ENCODE data around the gene PTPRN2.

The PTPRN2 gene

GRCh38 chr7:157635148-157635500, 952.5 kb downstream of the PTPRN2 start:
- DNase-seq: no peak

DNA sequence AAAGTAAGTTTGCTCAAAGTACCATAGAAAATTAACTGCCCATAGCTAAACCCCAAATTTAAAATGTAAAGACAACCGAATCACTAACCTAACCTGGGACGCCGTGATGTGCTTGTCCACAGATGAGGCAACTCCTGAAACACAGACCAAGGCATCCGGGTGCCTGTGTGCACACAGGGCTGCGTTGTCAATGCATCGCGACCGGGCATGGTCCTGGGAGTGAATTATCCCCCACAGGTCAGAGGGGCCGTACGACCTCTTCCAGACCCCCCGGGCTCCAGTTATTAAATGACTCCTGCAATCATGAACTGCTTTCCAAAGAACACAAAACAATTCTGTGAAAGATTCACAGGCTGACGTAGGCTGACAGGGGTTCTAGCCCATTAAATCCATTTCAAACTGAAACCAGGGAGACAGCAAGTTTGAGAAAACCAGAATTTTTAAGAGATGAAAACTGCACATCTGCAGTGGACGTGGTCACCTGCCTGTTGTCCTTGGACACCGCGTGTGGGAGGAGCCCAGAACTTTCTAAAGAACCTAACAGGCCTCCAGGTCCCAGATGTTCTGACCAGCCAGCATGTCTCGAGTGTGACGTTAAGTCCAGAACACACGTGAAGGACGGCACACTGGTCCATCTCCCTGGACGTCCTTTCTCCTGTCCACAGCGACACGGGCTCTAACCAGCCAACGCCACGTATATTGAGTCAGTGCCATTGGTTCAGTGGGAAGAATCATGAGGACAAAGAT, 953.0 kb downstream of the PTPRN2 start:
- DNase-seq: no peak

DNA sequence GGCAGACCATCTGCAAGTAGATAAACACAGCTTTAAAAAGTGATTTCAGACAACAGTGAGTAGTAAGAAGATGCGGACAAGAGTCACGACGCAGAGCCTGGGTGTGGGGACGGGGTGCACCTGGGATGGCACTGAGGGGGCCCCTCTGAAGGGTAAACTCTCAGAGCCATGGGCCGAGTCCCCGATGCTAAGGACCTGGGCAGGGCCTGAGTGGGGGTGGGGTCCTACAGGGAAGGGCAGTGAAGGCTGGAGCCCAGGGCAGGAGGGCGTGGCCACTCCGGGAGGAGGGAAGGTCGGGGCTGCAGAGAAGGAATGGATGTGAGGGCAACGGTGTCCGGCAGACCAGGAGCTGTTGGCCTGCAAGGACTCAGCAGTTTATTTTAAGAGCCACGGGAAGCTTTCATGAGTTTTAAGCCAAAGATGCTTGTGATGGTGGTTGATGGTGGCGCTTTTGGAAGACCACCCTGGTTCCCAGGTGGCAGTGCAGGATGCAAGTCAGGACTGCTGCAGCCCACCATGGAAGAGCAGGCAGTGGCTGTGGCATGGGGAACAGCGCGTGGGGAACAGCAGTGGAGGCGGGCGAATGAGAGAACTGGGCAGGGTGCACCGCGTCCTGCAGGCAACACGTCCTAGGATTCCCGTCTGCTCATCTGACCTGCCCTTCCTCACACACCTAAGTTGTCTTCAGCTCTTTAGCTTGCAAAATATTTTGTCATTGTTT, 954.0 kb downstream of the PTPRN2 start:
- no peak for DNase-seq

- no peak for DNase-seq
Observed at GRCh38 chr7:157630301-157630853, 957.2 kb downstream of the PTPRN2 start.

DNA sequence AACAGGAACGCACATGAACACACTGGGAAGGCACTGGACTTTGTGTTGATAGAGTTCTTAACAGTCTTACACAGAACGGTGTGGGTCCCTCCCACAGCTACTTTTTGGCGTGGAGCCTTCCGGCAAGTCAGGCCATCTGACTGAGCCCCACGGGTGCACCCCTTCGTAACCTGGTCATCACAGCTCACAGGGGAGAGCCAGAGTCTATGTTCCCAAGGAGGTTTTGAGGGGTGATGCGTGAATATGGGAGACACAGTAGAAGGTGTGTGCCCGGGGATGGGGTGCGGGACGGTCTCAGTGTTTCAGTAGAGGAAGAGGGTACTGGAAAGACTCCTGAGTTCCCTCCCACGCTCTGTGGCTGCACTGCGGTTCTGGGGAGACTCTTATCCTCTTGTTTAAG, 959.2 kb downstream of the PTPRN2 start:
- DNase-seq: no peak

GRCh38 chr7:157627646-157628045, 960.0 kb downstream of the PTPRN2 start:
- no peak for DNase-seq

GRCh38 chr7:157627033-157627432, 960.6 kb downstream of the PTPRN2 start:
- no peak for DNase-seq

DNA sequence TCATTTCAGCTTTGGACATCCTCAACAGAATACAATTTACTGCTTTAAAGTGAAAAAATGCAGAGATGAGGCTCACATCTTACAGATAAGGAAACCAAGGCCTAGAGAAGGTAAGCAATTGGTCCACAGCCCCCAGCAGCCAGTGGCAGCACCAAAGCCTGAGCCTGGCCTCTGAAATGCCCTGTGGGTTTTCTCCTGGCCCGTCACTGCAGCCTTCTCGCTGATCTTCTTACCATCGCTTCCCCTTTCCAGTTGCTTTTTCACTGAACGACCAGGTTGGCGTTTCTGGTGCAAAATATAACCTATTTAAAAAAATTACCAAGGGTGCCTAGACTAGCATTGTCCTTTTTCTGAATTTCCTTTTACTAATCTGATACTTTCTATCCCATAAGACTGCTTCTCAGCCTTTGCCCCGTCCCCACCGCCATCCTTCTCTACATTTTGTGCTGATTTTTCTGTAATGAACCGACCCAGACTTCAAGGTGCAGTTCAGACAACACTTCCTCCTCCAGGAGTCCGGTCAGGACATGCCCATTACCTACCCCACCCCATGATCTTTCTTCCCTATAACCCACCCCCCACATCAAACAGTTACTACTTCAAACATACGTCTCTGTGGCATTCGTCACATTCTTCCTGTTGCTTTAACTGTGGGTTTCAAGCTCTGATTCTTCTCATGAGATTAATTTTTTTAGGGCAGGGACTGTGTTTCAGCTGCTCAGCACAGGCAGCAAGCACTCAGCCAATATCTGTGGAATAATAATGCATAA, 961.5 kb downstream of the PTPRN2 start:
- DNase-seq: peak; percentile 45

- no peak for DNase-seq
Observed at GRCh38 chr7:157623556-157623955, 964.1 kb downstream of the PTPRN2 start.

- DNase-seq: peak; percentile 37
Observed at GRCh38 chr7:157622408-157623205, 965.0 kb downstream of the PTPRN2 start.

- peak; percentile 66 for DNase-seq
Observed at GRCh38 chr7:157622000-157622399, 965.6 kb downstream of the PTPRN2 start.

GRCh38 chr7:157621131-157621681, 966.4 kb downstream of the PTPRN2 start:
- no peak for DNase-seq

GRCh38 chr7:157620616-157621015, 967.0 kb downstream of the PTPRN2 start:
- no peak for DNase-seq

DNA sequence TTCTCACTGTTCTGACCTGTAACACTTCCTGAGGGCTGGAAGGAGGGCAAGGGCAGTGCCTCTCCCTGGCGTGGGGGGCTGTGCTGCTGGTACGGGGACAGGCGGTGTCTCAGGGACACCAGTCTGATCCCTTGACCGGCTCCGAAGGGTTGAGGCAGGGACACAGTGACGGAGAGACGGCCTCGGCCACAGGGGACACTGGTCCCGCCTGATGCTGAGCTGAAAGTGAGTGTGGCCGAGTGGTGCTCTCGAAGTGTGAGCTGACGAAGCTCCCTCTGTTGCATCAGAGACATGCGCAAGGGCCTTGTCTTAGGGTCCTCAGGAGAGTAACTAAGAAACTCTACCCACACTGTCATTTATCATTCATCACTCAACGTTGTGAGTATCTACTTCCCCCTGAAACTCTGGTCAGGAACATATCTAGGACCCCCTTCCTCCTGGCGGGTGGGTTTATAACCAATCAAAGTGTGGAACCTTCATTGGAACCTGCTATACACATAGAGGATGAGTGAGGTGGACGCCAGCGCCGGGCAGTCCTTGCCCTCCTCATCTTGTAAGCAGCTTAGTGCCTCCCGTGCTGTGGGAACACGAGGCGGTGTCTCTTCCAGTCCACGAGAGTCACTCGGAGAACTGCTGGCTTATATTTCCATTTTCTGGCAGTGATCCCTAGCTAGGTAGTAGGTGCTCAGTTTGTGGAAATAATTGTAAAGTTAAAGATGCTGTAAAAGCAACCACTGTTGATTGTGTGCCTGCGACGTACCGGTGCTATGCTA, 967.7 kb downstream of the PTPRN2 start:
- no peak for DNase-seq

DNA sequence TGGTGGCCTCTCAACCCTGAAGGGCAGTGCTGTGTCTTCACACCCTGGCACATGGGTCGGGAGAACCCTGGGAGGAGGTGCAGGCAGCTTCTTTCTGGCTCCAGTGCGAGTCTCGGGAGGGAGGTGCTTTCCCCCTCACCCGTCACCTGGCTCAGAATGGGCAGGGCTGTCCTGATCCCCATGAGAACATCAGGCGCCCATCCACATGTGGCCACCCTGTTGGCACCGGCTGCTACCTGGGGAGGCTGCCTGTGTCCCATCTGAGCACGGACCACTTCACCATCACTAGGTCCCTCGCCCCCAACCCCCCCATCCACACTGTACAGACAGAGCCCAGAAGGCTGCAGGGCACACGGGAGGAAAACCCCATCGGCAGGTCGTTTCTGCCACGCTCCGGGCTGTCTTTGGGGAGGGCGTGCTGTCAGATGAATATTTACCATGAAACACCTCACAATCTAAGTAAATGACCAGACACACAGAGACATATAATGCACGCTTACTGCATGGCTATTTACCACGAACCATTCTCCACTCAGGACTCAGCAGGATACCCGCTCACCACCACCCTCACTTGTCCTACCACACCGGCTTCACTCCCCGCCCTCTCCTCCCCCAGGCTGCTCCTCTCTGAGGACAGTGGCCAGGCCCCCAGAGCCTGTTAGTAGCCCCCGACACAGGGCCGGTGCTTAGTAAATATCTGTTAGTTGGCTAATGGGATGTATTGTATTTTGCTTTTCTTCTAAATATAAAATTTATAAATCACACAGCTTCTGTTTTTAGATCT, 968.6 kb downstream of the PTPRN2 start:
- DNase-seq: no peak

DNA sequence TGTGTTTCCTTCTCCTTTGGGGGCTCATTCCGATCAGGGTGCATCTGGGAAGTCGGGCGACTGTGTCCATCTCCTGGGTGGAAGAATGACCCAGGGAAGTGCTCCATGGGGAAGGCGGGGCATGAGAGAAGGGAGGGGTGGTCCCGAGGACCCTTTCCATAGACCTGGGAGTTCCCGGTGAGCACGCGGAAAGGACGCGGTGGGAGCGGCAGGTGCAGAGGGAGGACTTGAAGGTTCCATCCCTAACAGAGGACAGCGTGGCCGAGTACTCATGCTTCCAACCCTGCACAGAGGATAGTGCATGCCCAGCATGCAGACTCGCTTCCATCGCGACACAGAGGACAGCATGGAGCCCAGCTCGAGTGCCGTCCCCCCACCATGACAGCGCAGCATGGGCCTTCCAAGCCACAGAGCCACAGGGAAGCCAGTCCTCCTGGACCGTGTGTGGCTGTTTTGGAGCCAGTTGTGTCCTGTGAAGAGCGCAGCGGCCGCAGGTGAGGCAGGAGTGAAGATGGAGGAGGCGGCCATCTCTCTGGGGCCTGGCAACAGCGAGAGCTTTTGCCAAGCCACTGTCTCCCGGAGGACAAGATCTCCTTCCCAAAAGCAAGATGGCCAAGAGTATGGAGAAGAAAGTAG, 969.4 kb downstream of the PTPRN2 start:
- no peak for DNase-seq

DNA sequence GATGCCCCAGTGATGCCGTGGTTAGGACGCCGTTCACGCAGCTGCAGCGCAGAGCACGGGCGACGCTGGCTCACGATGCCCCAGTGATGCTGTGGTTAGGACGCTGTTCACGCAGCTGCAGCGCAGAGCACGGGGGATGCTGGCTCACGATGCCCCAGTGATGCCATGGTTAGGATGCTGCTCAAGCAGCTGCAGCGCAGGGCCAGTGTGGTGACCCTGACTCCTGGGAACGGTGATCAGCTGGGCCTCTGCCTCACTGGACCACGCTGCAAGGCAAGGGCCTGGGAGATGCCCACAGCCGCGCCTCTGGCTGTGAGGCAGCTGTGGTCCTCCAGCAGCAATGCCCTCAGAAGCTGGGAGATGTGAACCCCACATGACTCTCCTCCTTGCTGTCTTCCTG, 970.2 kb downstream of the PTPRN2 start:
- no peak for DNase-seq

- DNase-seq: no peak
Observed at GRCh38 chr7:157616931-157617330, 970.7 kb downstream of the PTPRN2 start.

DNA sequence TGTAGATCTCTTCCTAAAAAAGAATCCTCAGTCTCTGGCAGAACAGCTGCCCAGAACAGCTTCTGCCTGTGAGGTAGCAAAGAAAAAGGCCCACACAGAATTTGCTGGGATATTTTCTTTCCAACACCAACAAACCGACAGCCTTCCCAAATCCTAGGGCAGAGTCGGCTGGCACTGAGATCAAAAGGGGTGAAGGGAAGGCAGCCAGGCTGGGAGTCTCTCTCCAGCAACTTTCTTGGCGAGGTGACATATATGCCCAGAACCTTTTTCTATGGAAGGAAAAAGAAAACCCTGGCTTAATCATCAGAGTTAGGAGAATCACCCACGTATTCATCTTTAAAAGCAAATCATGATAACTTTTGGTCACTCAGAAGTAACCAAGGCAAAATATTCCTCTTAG, 971.2 kb downstream of the PTPRN2 start:
- DNase-seq: no peak

DNA sequence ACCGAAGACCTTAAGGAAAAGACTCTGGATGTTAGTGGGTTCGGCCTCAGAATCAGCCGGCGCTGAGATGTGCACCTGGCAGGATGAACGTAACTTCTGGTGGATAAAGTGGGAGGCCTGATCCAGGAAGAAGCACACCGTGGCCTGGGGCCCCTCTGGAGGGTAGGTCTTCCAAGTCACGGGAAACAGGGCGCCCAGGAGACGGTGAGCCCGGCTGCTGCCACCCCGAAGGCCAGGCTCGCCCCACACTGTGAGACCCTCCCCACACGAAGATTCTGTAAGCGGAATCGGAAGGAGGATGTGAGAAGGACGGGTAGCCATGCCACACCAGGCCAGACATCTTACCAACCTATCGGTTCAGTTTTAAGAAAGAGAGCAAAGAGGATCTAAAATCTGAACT, 971.8 kb downstream of the PTPRN2 start:
- DNase-seq: no peak
